HG03060 (cell line): ENCODE measurements around the gene ARL8B.

Source experiments
- ATAC-seq: cut with Tn5 transposase; IDR thresholded peaks from one replicate; pipeline ENCODE4 v1.9.1; 2021; ENCODE audit warnings: low read depth, moderate number of reproducible peaks; ENCODE audit not compliant: unreplicated experiment

The ARL8B gene

GRCh38 chr3:5201536-5201935, 79.4 kb downstream of the ARL8B start:
- no peak for ATAC-seq

- no peak for ATAC-seq
These were observed 80.1 kb downstream of the ARL8B start for GRCh38 chr3:5202222-5202621.

- ATAC-seq = peak; percentile 97
These were observed 83.3 kb downstream of the ARL8B start for GRCh38 chr3:5205165-5205941.

GRCh38 chr3:5210926-5211325, 88.8 kb downstream of the ARL8B start:
- ATAC-seq = no peak

- no peak for ATAC-seq
These were observed 90.8 kb downstream of the ARL8B start for GRCh38 chr3:5212628-5213573.

- ATAC-seq = no peak
These were observed 91.5 kb downstream of the ARL8B start for GRCh38 chr3:5213574-5213966.

- ATAC-seq = no peak
These were observed 92.3 kb downstream of the ARL8B start for GRCh38 chr3:5214352-5214751.

- no peak for ATAC-seq
These were observed 95.9 kb downstream of the ARL8B start for GRCh38 chr3:5217824-5218595.

- ATAC-seq = no peak
These were observed 96.7 kb downstream of the ARL8B start for GRCh38 chr3:5218815-5219214.

GRCh38 chr3:5219216-5219615, 97.1 kb downstream of the ARL8B start:
- no peak for ATAC-seq

- no peak for ATAC-seq
These were observed 98.1 kb downstream of the ARL8B start for GRCh38 chr3:5220193-5220592.

- no peak for ATAC-seq
These were observed 98.8 kb downstream of the ARL8B start for GRCh38 chr3:5220667-5221431.

GRCh38 chr3:5221701-5222100, 99.6 kb downstream of the ARL8B start:
- no peak for ATAC-seq

- no peak for ATAC-seq
These were observed 100.4 kb downstream of the ARL8B start for GRCh38 chr3:5222283-5223005.

GRCh38 chr3:5226783-5227182, 104.7 kb downstream of the ARL8B start:
- no peak for ATAC-seq

GRCh38 chr3:5227812-5228211, 105.7 kb downstream of the ARL8B start:
- no peak for ATAC-seq

- ATAC-seq = no peak
These were observed 107.3 kb downstream of the ARL8B start for GRCh38 chr3:5229414-5229813.
